HEK293 (cell line): ENCODE data around the gene STAT2.

Source experiments
- CTCF ChIP-seq: fragments of 450-650 bp; formaldehyde crosslinking; IDR thresholded peaks from 2 replicates; pipeline ENCODE4 v1.5.1; 2016; ENCODE audit warnings: missing biosample characterization, missing genetic modification characterization
- MYNN ChIP-seq: fragments of 450-650 bp; formaldehyde crosslinking; IDR thresholded peaks from 2 replicates; pipeline ENCODE4 v1.5.1; 2016; ENCODE audit warnings: missing biosample characterization, missing genetic modification characterization, borderline replicate concordance
- ZNF114 ChIP-seq: fragments of 450-650 bp; formaldehyde crosslinking; IDR thresholded peaks from 2 replicates; pipeline ENCODE4 v1.5.0; 2017; ENCODE audit warnings: missing biosample characterization, missing genetic modification characterization
- ZNF121 ChIP-seq: fragments of 450-650 bp; formaldehyde crosslinking; IDR thresholded peaks from 2 replicates; pipeline ENCODE4 v1.5.1; 2016; ENCODE audit warnings: missing biosample characterization, missing genetic modification characterization
- ZNF157 ChIP-seq: fragments of 450-650 bp; formaldehyde crosslinking; IDR thresholded peaks from 2 replicates; pipeline ENCODE4 v1.5.1; 2016; ENCODE audit warnings: missing biosample characterization, missing genetic modification characterization
- ZNF704 ChIP-seq: fragments of 450-650 bp; formaldehyde crosslinking; IDR thresholded peaks from 2 replicates; pipeline ENCODE4 v1.5.1; 2016; ENCODE audit warnings: missing biosample characterization, missing genetic modification characterization
- ZNF76 ChIP-seq: fragments of 450-650 bp; formaldehyde crosslinking; IDR thresholded peaks from 2 replicates; pipeline ENCODE4; 2016; ENCODE audit warnings: low read depth, missing biosample characterization, missing genetic modification characterization, borderline replicate concordance

DNA sequence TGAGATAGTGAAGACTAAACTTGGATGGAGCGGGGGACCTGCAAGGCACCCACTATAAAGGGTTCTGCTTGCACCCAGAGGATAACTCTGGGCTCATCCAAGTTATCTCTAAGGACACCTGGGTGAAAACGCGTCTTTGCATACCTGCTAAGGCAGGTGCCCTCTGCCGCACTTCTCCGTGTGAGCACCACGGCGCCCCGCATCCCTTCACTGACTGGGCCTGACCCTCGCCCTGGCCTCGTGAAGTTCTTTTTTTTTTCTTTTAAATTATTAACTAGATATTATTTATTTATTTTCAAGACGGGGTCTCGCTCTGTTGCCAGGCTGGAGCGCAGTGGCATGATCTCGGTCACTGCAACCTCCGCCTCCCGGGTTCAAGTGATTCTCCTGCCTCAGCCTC, 22.7 kb upstream of the STAT2 start:
- no peak for TF ChIP-seq ZNF76 (tag by site-specific recombination)
- no peak for TF ChIP-seq ZNF114
- TF ChIP-seq ZNF157 (tag by site-specific recombination): no peak
- TF ChIP-seq MYNN (tag by site-specific recombination): no peak
- TF ChIP-seq CTCF: no peak
- TF ChIP-seq ZNF121 (tag by site-specific recombination): no peak
- TF ChIP-seq ZNF704 (tag by site-specific recombination): no peak
